PC-9 (cell line): Measurements from ENCODE around the gene SKP2. TPM values are rescaled to one million over a fixed set of nuclear protein-coding genes. Genes with fewer than 3 reads are reported as not detected.

Source experiments
- BruUV-seq: library from RNA; stranded (reverse); fragments of 400-500 nt; replicated peaks from 2 replicates; lab custom pipeline; 2021; lab: Mats Ljungman, UMichigan
- CTCF ChIA-PET: fragments of 300-600 bp; sonication (Branson Sonifier 250); formaldehyde crosslinking; loops from one replicate; lab custom pipeline; 2022; ENCODE audit warnings: antibody characterized with exemption; lab: Charles Lee
- POLR2A ChIA-PET: fragments of 300-600 bp; sonication (Branson Sonifier 250); formaldehyde crosslinking; loops from one replicate; lab custom pipeline; 2022; ENCODE audit warnings: antibody characterized with exemption; ENCODE audit not compliant: unreplicated experiment; lab: Charles Lee
- DNase-seq, 2 experiments: peaks; one replicate each; pipeline versions ENCODE4 v3.0.0 to v3.0.0-alpha.2; 2015 to 2022; ENCODE audit warnings: mixed read lengths in 1 of 2
- H2AFZ ChIP-seq: fragments of 200-600 bp; sonication (generic); 2 replicates; pipeline ENCODE4 v1.8.1; 2017; ENCODE audit warnings: antibody characterized with exemption
- H3F3A ChIP-seq: fragments of 200-600 bp; sonication (generic); 2 replicates; pipeline ENCODE4 v1.8.1; 2017; ENCODE audit warnings: antibody characterized with exemption, mild to moderate bottlenecking, low read depth; ENCODE audit not compliant: insufficient read depth
- H3K27ac ChIP-seq: fragments of 200-600 bp; sonication (generic); 2 replicates; pipeline ENCODE4 v1.6.1; 2016; ENCODE audit warnings: mixed run types
- H3K27me3 ChIP-seq: fragments of 200-600 bp; sonication (generic); 2 replicates; pipeline ENCODE4 v1.6.1; 2016; ENCODE audit warnings: low read depth, mixed run types; ENCODE audit not compliant: insufficient read depth
- H3K36me3 ChIP-seq: fragments of 200-600 bp; sonication (generic); 2 replicates; pipeline ENCODE4 v1.6.1; 2016; ENCODE audit warnings: low read depth, mixed run types
- H3K4me1 ChIP-seq: fragments of 200-600 bp; sonication (generic); replicated peaks from 2 replicates; pipeline ENCODE4 v1.6.1; 2016; ENCODE audit warnings: mixed run types; ENCODE audit not compliant: insufficient read depth
- H3K4me2 ChIP-seq: fragments of 200-600 bp; sonication (generic); 2 replicates; pipeline ENCODE4 v1.6.1; 2017; ENCODE audit warnings: mixed run types
- H3K4me3 ChIP-seq: fragments of 200-600 bp; sonication (generic); 2 replicates; pipeline ENCODE4 v1.6.1; 2016; ENCODE audit warnings: mixed run types
- H3K79me2 ChIP-seq: fragments of 200-600 bp; sonication (generic); 2 replicates; pipeline ENCODE4 v1.6.1; 2017; ENCODE audit warnings: low read depth, mixed run types
- H3K9me2 ChIP-seq: fragments of 200-600 bp; sonication (generic); 2 replicates; pipeline ENCODE4 v1.8.1; 2017; ENCODE audit warnings: mild to moderate bottlenecking; ENCODE audit not compliant: insufficient read depth
- H3K9me3 ChIP-seq: fragments of 200-600 bp; sonication (generic); 2 replicates; pipeline ENCODE4 v1.8.1; 2016; ENCODE audit warnings: low read depth; ENCODE audit not compliant: insufficient read depth
- H4K20me1 ChIP-seq: fragments of 200-600 bp; sonication (generic); 2 replicates; pipeline ENCODE4 v1.8.1; 2017; ENCODE audit not compliant: insufficient read depth
- EZH2 ChIP-seq: fragments of 200-600 bp; sonication (generic); IDR thresholded peaks from 2 replicates; pipeline ENCODE4 v1.8.0; 2017; ENCODE audit warnings: antibody characterized with exemption, low read depth
- intact Hi-C: fragments of 100-400 bp; cut with micrococcal nuclease; formaldehyde crosslinking; loops from one replicate; pipeline ENCODE4 v1.10.0; 2022; ENCODE audit not compliant: unreplicated experiment
- total RNA-seq: library from RNA; stranded (reverse); gene quantifications from 2 replicates; pipeline ENCODE4 v1.2.3, GENCODE V29; 2021
- TF ChIP-seq, protein P1 (sequence below): fragments of 200-600 bp; sonication (generic); conservative IDR thresholded peaks from 2 replicates; pipeline ENCODE4 v1.6.1; 2017; ENCODE audit warnings: mixed run types, antibody characterized with exemption, mild to moderate bottlenecking, moderate library complexity

Gene SKP2
- total RNA-seq, 1 experiment from 2014 or later = 153 TPM

DNA sequence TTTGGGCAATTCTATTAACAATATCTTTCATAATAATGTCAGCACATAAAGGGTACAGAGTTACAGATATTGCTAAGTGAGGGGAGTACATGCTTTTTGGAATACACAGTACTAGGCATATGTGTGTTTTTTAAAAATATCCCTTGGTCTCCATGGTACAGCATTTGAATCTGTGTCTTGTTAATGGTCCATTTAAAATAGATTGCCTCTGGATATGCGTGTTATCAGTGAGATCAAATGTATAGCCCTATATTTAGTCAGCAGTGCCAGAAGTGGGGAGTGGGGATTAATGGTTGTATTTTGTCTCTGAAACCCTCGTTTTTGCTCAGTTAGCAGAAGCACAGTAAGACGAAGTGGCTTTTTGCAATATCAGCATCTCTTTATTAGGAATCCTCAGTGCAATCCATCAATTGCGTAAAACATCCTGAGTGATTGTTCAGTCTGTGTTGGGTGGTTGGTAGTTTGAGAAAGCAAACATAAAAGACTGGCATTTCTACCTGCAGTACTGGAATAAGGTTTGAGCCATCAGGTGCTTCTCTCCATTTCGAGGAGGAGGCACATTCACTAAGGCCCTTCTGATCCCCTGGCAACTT, 19.0 kb downstream of the SKP2 start:
- Histone ChIP-seq H3K9me2 (no peaks in the 10 kb centered on the region), H3K36me3 (peaks cover 68% of the 10 kb centered on the region), H3K79me2 (no peaks in the 10 kb centered on the region), H3K4me1 (no peaks in the 10 kb centered on the region), H3K4me3 (no peak overlapping the region), H3F3A (no peaks in the 10 kb centered on the region), H2AFZ (no peak overlapping the region), H4K20me1 (no peaks in the 10 kb centered on the region; the same call in 1 of the 2 replicates), H3K27me3 (no peaks in the 10 kb centered on the region), H3K4me2 (no peak overlapping the region), H3K27ac (no peak overlapping the region), H3K9me3 (no peaks in the 10 kb centered on the region)
- TF ChIP-seq, protein P1, sequence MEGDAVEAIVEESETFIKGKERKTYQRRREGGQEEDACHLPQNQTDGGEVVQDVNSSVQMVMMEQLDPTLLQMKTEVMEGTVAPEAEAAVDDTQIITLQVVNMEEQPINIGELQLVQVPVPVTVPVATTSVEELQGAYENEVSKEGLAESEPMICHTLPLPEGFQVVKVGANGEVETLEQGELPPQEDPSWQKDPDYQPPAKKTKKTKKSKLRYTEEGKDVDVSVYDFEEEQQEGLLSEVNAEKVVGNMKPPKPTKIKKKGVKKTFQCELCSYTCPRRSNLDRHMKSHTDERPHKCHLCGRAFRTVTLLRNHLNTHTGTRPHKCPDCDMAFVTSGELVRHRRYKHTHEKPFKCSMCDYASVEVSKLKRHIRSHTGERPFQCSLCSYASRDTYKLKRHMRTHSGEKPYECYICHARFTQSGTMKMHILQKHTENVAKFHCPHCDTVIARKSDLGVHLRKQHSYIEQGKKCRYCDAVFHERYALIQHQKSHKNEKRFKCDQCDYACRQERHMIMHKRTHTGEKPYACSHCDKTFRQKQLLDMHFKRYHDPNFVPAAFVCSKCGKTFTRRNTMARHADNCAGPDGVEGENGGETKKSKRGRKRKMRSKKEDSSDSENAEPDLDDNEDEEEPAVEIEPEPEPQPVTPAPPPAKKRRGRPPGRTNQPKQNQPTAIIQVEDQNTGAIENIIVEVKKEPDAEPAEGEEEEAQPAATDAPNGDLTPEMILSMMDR = no peak
- TF ChIP-seq EZH2 = no peak
- no TSS peak for BruUV-seq
- DNase-seq = no peak
- ChIA-PET CTCF (no interaction called here), POLR2A (no interaction called here)
- intact Hi-C loops = no loop called here

DNA sequence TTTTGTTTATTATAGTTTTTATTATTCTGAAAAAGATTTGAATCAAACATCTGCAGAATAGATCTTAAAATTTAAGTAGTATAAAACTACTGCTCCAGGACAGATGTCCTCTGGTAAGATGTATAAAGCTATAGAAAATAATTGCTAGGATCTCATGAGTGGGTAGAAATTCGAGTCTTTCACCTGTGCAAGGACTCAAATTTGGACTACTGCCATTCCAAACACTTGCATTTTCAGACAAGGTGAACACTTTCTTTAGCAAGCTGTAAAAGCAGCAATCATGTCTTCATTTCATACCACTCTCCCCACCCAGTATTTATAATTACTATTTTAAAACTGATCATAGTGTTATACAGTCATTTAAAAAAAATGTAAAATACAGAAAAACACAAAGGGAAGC, 20.7 kb downstream of the SKP2 start:
- Histone ChIP-seq H3F3A (peaks cover 7% of the 10 kb centered on the region; the same call in 1 of the 2 replicates), H3K4me2 (no peak overlapping the region), H3K9me3 (no peaks in the 10 kb centered on the region), H3K9me2 (no peaks in the 10 kb centered on the region), H3K36me3 (peaks cover 63% of the 10 kb centered on the region), H3K4me1 (no peaks in the 10 kb centered on the region), H2AFZ (no peak overlapping the region), H3K79me2 (no peaks in the 10 kb centered on the region), H3K4me3 (no peak overlapping the region), H3K27me3 (no peaks in the 10 kb centered on the region), H3K27ac (no peak overlapping the region), H4K20me1 (no peaks in the 10 kb centered on the region; the same call in 1 of the 2 replicates)
- ChIA-PET POLR2A (no interaction called here), CTCF (no interaction called here)
- intact Hi-C loops = no loop called here
- DNase-seq = no peak
- no TSS peak for BruUV-seq
- no peak for TF ChIP-seq EZH2
- TF ChIP-seq, protein P1 = no peak

DNA sequence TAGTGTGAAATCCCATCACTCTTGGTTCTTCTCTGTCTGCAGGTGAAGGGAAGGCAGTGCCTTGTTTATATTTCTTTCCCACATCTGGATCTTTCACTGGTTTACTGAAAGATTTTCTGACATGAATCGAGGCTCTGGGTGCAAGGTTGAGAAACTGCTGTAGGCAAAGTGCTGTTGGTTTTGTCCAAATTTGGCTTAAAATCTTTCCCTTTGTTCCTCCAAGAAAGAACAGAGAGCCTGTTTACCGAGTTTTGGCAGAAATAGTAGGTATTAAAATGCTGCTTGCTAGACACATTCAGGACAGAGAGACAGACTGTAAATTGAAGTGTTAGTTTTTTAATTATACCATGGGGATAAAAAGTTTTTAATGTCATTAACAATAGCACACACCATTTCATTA, 21.5 kb downstream of the SKP2 start:
- intact Hi-C loops = no loop called here
- H2AFZ ChIP-seq = no peak overlapping the region
- no peak overlapping the region for H3K4me3 ChIP-seq
- no peaks in the 10 kb centered on the region for H3K4me1 ChIP-seq
- H3K9me3 ChIP-seq = no peaks in the 10 kb centered on the region
- ChIA-PET CTCF (no interaction called here), POLR2A (no interaction called here)
- no peak overlapping the region for H3K4me2 ChIP-seq
- peaks cover 7% of the 10 kb centered on the region; the same call in 1 of the 2 replicates for H3F3A ChIP-seq
- TF ChIP-seq, protein P1 = no peak
- no peak for TF ChIP-seq EZH2
- no TSS peak for BruUV-seq
- no peaks in the 10 kb centered on the region for H3K27me3 ChIP-seq
- no peaks in the 10 kb centered on the region for H3K79me2 ChIP-seq
- no peaks in the 10 kb centered on the region; the same call in 1 of the 2 replicates for H4K20me1 ChIP-seq
- no peaks in the 10 kb centered on the region for H3K9me2 ChIP-seq
- DNase-seq = no peak
- peaks cover 62% of the 10 kb centered on the region for H3K36me3 ChIP-seq
- H3K27ac ChIP-seq = no peak overlapping the region
